ENCODE data around the gene TTC17. TPM values are rescaled to one million over a fixed set of nuclear protein-coding genes. Genes with fewer than 3 reads are reported as not detected.

The TTC17 gene
- total RNA-seq, 1 experiment from 2014 or later: 92.7 TPM

Other genes with a start within 250 kb of the TTC17 start
- 100 and 128 TPM in 2 replicates for gene API5, start 46.9 kb upstream of the TTC17 start, total RNA-seq (2022)

Data from MCF 10A (cell line).